AG10803 (cell line): ENCODE results near the gene C17orf113.
"Not testable (repeated sequence)": the region's sequence is repeated elsewhere in the genome, so short reads cannot be mapped to it uniquely, and the experiment has no call there.

Experiments used
- DNase-seq: peaks from one replicate; pipeline ENCODE4 v3.0.0; 2010; ENCODE audit warnings: low read depth
- H3K4me3 ChIP-seq: 2 replicates; pipeline ENCODE4 v1.5.1; 2011; ENCODE audit warnings: mild to moderate bottlenecking, low read length, control low read depth
- TF ChIP-seq, protein P1 (sequence below): conservative IDR thresholded peaks from 2 replicates; pipeline ENCODE4 v1.5.1; 2011; ENCODE audit warnings: mild to moderate bottlenecking, low read length, control low read depth, inconsistent platforms

C17orf113 gene

DNA sequence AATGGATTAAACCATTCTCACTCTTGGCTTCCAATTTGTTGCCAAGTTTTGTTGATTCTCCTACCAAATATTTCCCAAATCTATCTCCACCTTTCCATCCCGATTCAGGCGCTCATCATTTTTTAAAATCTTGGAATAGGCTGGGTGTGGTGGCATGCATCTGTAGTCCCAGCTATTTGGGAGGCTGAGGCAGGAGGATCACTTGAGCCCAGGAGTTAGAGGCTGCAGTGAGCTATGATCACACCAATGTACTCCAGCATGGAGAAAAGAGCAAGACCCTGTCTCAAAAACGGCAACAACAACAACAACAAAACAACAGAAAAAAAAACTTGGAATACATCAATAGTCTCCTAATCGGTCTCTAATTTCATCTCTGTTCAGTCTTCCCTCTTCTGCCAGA is 31.4 kb downstream of the C17orf113 start:
- DNase-seq, result no peak
- TF ChIP-seq, protein P1, sequence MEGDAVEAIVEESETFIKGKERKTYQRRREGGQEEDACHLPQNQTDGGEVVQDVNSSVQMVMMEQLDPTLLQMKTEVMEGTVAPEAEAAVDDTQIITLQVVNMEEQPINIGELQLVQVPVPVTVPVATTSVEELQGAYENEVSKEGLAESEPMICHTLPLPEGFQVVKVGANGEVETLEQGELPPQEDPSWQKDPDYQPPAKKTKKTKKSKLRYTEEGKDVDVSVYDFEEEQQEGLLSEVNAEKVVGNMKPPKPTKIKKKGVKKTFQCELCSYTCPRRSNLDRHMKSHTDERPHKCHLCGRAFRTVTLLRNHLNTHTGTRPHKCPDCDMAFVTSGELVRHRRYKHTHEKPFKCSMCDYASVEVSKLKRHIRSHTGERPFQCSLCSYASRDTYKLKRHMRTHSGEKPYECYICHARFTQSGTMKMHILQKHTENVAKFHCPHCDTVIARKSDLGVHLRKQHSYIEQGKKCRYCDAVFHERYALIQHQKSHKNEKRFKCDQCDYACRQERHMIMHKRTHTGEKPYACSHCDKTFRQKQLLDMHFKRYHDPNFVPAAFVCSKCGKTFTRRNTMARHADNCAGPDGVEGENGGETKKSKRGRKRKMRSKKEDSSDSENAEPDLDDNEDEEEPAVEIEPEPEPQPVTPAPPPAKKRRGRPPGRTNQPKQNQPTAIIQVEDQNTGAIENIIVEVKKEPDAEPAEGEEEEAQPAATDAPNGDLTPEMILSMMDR, result no peak
- H3K4me3 ChIP-seq, result no peak overlapping the region

DNA sequence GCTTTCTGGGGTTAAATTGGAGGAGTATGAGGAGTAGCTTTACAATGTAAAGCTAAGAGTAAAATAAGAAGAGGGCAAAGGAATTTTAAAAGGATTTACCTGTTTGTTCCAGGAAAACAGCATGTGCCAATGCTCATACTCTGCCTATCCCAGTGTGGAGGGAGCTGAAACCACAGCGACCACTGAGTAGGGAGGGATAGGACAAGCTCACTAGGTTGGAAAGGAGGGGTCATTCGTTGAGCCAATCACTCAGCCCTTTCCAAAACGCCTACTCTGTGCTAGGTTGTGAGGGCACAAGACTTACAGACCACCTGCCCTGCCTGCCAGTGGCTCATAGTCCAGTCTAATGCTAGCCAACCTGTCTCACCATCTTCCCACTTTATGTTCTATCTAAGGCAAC is 32.1 kb downstream of the C17orf113 start:
- TF ChIP-seq, protein P1, result no peak
- H3K4me3 ChIP-seq, result peak overlapping the region; percentile 99
- no peak for DNase-seq

DNA sequence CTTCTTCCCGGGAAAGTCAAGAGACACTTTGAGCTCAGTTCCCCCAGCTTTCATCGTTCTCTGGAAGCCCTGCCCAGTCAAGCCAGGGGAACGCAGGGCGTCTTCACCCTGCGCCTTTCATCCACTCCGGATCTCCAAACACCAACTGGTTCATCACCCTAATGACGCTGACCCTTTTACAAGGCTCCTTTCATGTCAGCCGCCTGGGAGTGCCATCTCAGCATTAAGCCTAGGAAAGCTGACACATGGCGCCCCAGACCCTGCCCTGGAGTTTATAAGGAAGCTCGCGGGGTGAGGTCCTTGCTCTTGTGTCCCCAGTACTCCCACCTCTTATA is 32.6 kb downstream of the C17orf113 start:
- DNase-seq, result no peak
- H3K4me3 ChIP-seq, result peak overlapping the region; percentile 99
- TF ChIP-seq, protein P1, result no peak

DNA sequence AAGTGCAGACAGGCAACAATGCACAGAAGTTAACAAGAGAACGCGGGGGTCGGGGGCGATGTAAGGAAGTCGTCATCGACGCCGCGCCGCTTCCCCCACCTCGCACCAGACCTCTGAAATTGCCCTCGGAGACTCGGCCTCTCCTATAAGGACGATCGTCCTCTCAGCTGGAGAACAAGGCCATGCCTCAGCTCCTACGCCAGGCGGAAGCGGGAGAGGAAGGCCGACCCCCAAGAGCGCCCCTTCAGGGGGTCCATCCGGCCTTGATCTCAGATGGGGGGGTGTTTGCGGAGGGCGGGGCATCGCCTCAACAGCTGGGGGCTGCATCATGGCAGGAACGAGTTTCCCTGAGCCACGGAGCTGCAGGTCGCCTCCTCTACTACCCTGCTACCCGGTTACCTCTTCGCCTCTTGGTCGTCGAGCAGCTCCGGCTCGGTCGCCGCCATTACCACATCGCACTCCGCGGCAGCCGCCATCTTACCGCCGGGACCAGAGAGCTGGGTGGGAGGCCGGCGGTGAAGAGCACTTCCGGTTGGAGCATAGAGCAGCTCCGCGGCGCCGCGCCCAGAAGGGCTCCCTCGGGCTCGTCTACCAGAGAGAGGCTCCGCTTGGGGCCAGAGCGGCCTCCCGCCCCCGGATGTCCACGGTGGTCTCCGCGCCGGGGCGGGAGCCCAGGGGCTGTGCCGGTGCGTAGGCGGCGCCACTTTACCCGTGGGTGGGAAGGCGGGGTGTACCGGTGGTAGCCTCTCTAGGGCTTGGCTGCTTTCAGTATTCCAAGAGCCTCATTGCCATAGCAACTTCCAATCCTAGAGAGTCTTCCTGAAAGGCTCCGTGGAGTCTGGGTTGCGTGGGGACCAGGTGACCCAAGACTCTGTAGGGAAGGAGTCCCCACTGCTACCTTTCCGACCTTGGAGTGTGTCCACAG is 33.2 kb downstream of the C17orf113 start, which contains the start of gene DNAJC7:
DNAJC7 (minus strand) TSS at position 499 of the 925 bp plus-strand sequence; CDS start at position 476, 23 bp downstream.
- peak; percentile 89 for DNase-seq
- H3K4me3 ChIP-seq, result peak within 1 kb of the TSS; percentile 99
- TF ChIP-seq, protein P1, result no peak

DNA sequence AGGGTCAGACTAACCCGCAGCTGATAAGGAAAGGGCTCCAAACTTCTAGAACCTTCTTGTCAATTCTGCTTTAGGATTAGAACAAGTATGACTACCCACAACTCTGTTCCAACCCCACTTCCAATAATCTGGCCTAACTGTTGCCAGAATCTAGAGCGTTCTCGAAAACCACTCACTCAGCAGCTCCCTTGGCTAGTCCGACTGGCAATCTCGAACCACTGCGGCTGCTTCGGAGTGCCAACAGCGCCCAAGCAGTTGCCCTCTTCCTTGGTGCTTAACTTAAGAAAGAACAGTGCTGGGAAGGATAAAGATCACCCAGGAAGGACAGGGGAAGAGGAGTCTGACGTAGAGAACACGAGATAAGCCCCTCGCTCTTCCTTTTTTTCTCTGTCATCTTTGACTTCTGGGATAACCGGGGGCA is 34.0 kb downstream of the C17orf113 start:
- TF ChIP-seq, protein P1, result no peak
- DNase-seq, result peak; percentile 37
- H3K4me3 ChIP-seq, result peak overlapping the region; percentile 99

DNA sequence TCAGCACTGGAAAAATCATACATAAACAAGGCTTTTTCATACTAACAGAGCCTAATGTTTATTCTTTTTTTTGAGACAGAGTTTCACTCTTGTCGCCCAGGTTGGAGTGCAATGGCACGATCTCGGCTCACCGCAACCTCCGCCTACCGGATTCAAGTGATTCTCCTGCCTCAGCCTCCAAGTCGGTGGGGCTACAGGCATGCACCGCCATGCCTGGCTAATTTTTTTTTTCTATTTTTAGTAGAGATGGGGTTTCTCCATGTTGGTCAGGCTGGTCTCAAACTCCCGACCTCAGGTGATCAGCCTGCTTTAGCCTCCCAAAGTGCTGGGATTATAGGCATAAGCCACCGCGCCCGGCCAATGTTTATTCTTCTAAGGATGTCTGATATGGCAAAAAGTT is 36.7 kb downstream of the C17orf113 start:
- not testable (repeated sequence) for H3K4me3 ChIP-seq, DNase-seq

DNA sequence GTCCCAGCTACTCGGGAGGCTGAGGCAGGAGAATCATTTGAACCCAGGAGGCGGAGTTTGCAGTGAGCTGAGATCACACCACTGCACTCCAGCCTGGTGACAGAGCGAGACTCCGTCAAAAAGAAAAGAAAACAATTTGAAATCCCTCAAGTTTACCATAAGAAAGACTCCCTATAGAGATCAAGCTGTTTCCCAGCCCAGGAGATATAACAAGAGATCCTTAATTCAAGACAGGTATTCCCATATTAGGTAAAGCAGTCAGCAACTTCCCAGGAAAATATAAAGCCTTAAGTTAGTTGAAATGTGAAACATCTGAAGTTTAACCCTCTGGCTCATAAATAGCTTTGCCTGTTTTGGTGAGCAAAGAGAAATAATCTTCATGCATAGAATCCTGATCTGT is 38.0 kb downstream of the C17orf113 start:
- not testable (repeated sequence) for H3K4me3 ChIP-seq, DNase-seq

DNA sequence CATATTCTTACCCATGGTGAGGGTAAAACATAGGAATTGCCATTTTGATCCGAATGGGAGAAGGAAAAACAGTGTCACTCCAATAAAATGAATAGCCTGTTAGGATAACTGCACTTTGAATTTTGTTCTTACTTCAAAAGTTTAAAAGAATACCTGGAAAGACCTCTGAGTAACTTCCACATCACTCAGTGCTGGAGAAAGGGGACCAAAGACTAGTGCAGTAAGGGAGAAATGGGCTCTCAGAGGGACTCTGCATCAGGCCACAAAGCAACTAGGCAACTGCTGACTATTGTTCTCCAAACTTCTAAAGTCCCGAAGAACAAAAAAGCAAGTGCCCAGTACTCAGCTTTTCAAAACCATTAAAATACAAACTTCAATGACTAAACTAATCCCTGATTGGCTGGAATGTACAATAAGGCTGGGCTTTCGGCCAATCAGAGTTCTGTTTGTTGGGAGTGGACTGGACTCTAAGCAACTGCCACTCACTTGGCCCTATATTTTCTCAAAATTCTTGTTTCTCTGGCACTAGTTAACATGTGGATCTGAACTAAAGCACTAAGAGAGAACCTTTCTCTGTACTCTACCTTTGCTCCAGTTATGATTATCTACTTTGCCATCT is 39.4 kb downstream of the C17orf113 start:
- TF ChIP-seq, protein P1, result no peak
- no peak overlapping the region for H3K4me3 ChIP-seq
- no peak for DNase-seq

DNA sequence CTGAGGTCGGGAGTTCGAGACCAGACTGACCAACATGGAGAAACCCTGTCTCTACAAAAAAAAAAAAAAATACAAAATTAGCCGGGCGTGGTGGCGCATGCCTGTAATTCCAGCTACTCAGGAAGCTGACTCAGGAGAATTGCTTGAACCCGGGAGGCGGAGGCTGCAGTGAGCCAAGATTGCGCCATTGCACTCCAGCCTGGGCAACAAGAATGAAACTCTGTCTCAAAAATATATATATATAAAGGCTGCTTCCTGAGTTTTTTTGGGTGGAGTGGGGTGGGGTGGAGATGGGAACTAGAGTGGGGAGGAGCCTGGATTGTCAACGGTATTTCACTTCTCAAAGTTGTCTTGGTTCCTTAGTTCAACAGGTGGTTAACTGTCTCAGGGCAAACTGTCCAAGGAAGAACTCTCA is 40.1 kb downstream of the C17orf113 start:
- H3K4me3 ChIP-seq, result not testable (repeated sequence)
- peak; percentile 51 for DNase-seq
